ENCODE results near the gene LGR4.

- TF ChIP-seq CTCF (IDR thresholded peaks at IDR 0.05 in 8 of 11, conservative IDR thresholded peaks at IDR 0.05 in 3 of 11) (no peak), POLR2AphosphoS5 (IDR thresholded peaks at IDR 0.05) (no peak)
These were observed 82.0 kb downstream of the LGR4 start for GRCh38 chr11:27390318-27391295.
